ENCODE results near the gene CAMSAP1. TPM values are rescaled to one million over a fixed set of nuclear protein-coding genes. Genes with fewer than 3 reads are reported as not detected.

The CAMSAP1 gene
- total and polyA plus RNA-seq, 9 of the 15 experiments (the other 6 are each of a cell fraction or from before 2014, with no cell fraction given), result 1.5 to 28.8 (median 14.3) TPM

DNA sequence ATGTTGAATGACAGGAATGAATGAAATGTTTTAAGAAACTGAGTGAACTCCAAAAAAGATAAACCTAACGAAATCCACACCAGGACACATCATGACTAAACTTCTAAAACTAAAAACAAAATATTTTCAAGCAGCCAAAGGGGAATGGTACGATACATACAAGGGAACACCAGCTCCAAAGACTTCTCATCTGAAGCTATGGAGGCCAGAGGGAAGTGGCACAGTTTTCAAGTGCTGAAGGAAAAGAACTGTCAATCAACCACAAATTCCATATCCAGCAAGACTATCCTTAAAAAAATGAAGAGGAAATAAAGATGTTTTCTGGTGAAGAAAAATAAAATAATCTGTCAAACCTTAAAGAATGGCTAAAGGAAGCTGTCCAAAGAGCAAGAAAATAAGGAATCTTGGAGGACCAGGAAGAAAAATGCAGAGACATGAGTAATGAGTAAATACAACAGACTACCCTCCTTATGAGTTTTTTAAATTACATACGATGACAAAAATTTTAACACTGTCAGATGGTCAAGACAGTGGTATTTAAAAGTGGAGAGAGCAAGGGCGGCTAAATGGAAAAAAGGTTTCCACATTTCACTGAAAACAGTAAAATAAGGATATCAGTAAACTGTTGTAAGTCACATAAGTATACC, 12.0 kb downstream of the CAMSAP1 start (continued):
- TF ChIP-seq FOXM1 (IDR thresholded peaks at IDR 0.05; ENCODE audit: low read depth), result no peak
- no peak for TF ChIP-seq FOXM1 (CRISPR knock-in tag; IDR thresholded peaks at IDR 0.05; ENCODE audit: low read depth)
- peak; percentile 86 for TF ChIP-seq ZNF280A (IDR thresholded peaks at IDR 0.05; ENCODE audit: low read depth, partially characterized antibody)
- no peak for TF ChIP-seq ZNF212 (CRISPR knock-in tag; IDR thresholded peaks at IDR 0.05)
- peak; percentile 76; the same call in 1 of the 2 replicates for TF ChIP-seq ZNF445 (CRISPR knock-in tag; IDR thresholded peaks at IDR 0.05; ENCODE audit: low read depth)
- TF ChIP-seq ZNF395 (CRISPR knock-in tag; IDR thresholded peaks at IDR 0.05), result no peak
- TF ChIP-seq, protein P1, sequence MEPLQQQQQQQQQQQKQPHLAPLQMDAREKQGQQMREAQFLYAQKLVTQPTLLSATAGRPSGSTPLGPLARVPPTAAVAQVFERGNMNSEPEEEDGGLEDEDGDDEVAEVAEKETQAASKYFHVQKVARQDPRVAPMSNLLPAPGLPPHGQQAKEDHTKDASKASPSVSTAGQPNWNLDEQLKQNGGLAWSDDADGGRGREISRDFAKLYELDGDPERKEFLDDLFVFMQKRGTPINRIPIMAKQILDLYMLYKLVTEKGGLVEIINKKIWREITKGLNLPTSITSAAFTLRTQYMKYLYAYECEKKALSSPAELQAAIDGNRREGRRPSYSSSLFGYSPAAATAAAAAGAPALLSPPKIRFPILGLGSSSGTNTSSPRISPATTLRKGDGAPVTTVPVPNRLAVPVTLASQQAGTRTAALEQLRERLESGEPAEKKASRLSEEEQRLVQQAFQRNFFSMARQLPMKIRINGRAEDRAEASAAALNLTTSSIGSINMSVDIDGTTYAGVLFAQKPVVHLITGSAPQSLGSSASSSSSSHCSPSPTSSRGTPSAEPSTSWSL (CRISPR knock-in tag; IDR thresholded peaks at IDR 0.05; ENCODE audit: borderline replicate concordance), result no peak
- TF ChIP-seq MITF (IDR thresholded peaks at IDR 0.05), result no peak
- TF ChIP-seq ZNF23 (CRISPR knock-in tag; IDR thresholded peaks at IDR 0.05), result no peak
- TF ChIP-seq NEUROD1 (IDR thresholded peaks at IDR 0.05; ENCODE audit: borderline replicate concordance, low read depth, low read length, partially characterized antibody), result no peak
- TF ChIP-seq ETS2 (tag; IDR thresholded peaks at IDR 0.05; ENCODE audit: borderline replicate concordance, poor library complexity, severe bottlenecking), result no peak
- TF ChIP-seq, protein P2, sequence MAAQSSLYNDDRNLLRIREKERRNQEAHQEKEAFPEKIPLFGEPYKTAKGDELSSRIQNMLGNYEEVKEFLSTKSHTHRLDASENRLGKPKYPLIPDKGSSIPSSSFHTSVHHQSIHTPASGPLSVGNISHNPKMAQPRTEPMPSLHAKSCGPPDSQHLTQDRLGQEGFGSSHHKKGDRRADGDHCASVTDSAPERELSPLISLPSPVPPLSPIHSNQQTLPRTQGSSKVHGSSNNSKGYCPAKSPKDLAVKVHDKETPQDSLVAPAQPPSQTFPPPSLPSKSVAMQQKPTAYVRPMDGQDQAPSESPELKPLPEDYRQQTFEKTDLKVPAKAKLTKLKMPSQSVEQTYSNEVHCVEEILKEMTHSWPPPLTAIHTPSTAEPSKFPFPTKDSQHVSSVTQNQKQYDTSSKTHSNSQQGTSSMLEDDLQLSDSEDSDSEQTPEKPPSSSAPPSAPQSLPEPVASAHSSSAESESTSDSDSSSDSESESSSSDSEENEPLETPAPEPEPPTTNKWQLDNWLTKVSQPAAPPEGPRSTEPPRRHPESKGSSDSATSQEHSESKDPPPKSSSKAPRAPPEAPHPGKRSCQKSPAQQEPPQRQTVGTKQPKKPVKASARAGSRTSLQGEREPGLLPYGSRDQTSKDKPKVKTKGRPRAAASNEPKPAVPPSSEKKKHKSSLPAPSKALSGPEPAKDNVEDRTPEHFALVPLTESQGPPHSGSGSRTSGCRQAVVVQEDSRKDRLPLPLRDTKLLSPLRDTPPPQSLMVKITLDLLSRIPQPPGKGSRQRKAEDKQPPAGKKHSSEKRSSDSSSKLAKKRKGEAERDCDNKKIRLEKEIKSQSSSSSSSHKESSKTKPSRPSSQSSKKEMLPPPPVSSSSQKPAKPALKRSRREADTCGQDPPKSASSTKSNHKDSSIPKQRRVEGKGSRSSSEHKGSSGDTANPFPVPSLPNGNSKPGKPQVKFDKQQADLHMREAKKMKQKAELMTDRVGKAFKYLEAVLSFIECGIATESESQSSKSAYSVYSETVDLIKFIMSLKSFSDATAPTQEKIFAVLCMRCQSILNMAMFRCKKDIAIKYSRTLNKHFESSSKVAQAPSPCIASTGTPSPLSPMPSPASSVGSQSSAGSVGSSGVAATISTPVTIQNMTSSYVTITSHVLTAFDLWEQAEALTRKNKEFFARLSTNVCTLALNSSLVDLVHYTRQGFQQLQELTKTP (IDR thresholded peaks at IDR 0.05; ENCODE audit: low read depth in 1 of 2, partially characterized antibody in 2 of 2), result peak in 1 of 2 experiments; percentile 18
- TF ChIP-seq, protein P3, sequence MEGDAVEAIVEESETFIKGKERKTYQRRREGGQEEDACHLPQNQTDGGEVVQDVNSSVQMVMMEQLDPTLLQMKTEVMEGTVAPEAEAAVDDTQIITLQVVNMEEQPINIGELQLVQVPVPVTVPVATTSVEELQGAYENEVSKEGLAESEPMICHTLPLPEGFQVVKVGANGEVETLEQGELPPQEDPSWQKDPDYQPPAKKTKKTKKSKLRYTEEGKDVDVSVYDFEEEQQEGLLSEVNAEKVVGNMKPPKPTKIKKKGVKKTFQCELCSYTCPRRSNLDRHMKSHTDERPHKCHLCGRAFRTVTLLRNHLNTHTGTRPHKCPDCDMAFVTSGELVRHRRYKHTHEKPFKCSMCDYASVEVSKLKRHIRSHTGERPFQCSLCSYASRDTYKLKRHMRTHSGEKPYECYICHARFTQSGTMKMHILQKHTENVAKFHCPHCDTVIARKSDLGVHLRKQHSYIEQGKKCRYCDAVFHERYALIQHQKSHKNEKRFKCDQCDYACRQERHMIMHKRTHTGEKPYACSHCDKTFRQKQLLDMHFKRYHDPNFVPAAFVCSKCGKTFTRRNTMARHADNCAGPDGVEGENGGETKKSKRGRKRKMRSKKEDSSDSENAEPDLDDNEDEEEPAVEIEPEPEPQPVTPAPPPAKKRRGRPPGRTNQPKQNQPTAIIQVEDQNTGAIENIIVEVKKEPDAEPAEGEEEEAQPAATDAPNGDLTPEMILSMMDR (IDR thresholded peaks at IDR 0.05 in 2 of 3, conservative IDR thresholded peaks at IDR 0.05 in 1 of 3; ENCODE audit: insufficient read depth in 2 of 3, low read depth in 1 of 3, low read length in 3 of 3), result no peak
